Epithelial cell of prostate (primary cell): Measurements from ENCODE around the gene RPL38.

Source experiments
- DNase-seq: peaks from one replicate; pipeline ENCODE4 v3.0.0-alpha.2; 2011; ENCODE audit warnings: low read depth, low spot score
- H3K27ac ChIP-seq: fragments of 450-650 bp; 2 replicates; pipeline ENCODE4 v1.5.1; 2017; ENCODE audit warnings: mild to moderate bottlenecking

RPL38 gene

DNA sequence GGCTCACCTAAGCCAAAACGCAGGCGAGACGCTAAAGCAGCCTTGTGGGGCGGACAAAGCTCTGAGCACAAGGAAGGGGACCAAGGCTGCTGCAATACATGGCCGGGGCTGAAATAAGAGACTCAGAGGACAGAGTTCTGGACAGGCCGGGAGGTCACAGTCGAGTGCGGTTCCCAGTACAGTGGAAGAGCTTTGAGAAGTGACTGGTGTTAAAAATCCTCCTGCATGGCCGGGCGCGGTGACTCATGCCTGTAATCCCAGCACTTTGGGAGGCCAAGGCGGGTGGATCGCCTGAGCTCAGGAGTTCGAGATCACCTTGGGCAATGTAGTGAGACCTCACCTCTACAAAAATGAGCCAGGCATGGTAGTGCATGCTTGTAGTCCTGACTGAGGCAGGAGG lies 20.4 kb downstream of the RPL38 start:
- no peak for DNase-seq
- no peak overlapping the region for H3K27ac ChIP-seq

DNA sequence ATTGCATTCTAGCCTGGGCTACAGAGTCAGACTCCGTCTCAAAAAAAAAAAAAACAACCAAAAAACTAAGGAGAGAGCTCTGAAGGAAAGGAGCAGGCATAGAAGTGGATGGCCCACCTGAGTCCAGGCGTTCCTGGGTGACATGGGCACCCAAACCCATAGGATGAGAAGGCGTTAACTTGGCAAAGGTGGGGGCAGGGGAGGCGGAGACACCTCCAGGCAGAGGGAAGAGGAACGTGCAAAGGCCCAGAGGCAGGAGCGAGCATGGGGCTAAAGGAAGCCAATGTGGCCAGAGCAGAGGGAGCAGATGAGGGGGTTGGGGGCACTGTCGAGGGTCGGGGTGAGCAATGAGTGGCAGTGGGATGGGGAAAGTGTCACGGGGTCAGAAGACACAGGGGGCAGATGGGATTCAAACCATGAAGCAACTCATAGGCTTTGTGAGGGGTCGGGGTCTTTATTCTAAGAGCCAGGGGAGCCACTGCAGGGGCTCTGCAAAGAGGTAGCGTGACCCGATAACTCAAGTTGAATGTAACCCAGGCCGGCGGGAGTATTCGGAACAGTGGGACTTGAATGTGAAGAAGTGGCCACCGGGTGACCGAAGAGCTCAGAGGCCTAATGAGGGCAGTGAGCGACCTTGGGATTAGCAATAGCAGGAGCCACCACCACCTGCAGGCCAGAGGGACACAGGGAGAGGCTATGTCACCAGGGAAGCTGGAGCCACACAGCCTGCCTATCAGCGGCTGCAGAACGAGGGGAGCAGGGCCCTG lies 21.7 kb downstream of the RPL38 start:
- no peak overlapping the region for H3K27ac ChIP-seq
- no peak for DNase-seq

DNA sequence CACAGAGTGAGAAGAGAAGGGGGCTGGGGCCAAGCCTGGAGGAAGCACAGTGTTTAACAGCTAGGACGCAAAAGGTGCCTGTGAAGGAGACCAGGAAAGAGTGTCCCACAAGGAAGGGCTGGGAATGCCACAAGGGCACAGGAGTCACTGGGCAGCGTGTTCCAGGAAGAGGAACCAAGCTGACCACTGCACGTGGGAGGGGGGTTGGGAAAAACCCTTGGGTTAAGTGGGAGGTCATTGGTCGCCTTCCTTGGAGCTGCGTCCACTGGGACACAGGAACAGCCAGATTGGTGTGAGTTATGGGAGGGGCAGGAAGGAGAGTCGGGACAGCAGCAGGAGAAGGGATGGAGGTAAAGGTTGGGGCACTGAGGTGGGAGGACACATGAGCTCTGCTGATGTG lies 22.8 kb downstream of the RPL38 start:
- no peak overlapping the region for H3K27ac ChIP-seq
- no peak for DNase-seq

DNA sequence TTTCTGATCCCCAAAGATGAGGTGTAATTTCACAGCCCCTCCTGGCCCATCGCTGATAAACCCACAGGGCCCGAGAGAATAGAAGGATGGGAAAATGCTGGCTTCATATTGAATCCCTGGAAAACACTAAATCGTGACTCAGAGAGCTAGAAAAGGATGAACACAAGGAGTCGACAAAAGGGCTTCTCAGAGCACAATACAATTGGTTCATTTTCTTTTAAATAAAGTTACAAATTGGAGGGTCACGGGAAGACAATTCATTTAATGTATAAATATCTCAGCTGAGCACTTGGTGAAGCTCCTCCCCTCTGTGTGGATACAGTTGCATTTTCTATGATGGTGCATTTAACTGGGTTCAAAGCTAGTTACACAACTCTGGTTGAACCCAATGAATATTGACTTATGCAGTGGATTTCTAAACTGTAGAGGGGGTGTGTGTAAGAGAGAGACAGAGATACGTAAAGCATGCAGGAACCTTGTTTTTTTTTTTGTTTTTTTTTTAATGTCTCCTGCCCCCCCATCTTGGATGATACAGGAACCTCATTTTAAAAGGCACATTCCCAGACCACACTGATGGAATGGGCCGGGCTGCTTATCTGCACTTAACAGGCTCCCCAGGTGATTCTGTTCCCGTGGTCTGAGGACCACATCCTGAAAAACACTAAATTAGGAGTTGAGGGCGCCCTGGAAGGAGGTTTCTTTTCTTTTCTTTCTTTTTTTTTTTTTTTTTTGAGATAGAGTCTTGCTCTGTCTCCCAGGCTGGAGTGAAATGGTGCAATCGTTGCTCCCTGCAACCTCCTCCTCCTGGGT lies 24.0 kb downstream of the RPL38 start:
- H3K27ac ChIP-seq, result no peak overlapping the region
- no peak for DNase-seq

DNA sequence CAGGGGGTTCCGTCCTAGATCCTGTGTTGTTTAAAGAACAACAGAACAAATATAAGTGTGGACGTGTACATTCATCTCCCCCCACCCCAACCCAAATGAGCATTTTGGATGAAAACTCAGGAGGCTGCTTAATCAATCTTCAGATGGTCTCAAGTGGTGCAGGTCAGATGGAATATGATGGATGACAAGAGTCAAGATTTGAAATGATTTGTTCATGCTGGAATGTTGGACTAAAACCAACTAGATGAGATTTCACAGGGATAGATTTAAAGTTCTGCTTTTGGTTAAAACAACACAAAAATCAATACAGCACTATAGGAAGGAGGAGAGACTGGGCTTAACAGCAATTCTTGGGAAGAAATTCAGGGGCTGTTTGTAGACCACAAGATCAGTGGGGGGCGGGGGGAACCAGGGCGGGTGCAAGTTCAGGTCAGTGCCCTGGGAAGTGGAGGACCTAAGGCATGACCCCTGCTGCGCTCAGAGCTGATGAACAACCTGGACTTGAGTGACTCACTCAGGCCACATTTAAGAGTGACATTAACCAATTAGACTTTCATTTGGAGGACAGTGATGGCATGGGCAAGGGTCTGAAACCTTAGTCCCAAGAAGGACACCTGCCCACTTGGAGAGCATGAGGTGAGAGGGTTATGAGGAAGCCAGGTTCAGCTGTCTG lies 25.0 kb downstream of the RPL38 start:
- H3K27ac ChIP-seq, result no peak overlapping the region
- no peak for DNase-seq

DNA sequence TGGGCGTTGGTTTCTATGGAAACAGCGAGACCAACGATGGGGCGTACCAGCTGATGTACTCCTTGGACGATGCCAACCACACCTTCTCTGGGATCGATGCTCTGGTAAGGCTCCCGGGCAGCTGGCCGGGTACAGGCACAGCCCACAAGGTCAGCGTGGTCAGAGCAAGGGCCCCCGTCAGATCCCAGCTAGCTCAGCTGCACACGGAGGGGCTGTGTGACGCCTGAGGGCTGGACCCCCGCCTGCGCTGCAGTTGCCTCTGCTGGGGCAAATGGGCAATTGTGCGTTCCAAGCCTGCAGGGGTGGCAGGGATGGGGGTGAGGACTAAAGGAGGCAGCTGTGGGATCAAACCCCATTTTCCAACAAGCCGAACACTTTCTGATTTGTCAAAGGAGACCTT lies 27.4 kb downstream of the RPL38 start:
- DNase-seq, result no peak
- H3K27ac ChIP-seq, result no peak overlapping the region

DNA sequence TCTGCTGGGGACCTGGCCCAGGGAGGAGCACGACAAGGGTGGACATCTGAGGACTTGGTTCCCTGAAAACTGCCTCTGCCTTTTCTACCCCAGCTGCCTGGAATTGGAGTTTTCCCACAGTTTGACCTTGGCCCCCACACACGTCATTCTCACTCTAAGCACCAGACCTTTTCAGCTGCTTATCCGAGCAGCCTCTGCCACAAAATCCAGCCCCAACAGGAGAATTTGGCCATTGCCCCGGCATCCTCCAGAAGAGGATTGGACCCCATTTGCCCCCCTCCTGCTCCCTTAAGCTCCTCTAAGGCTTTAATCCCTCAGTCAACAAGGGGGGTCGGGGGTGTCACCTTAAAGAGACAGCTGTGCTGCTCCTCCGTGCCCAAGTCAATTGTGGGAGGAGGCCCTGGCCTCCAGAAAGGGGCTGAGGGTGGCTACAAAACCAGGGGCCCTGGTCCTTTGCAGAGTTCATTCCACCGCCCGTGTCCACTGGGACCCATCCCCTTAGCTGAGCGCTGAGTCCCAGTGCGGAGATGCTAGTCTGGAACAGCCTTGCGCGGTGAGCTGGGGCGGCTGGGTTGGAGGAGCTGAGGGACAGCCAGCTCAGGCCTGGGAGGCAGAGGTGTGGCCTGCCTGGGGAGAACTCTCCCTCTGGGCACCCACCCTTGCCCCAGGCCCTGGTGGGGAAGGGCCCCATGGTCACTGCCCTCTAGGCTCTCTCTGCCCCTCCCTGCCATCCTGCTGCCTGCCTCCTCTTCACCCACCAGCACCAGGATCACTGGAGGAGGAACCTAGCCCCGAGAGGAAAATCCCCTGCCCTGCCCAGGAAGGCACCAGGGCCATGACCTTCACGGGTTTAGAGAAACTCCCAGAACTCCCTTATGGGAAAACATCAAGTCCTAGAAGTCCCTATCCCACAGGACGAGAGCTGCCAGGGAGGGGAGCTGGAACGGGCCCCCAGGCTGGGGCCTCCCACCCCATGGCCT lies 28.7 kb downstream of the RPL38 start:
- no peak overlapping the region for H3K27ac ChIP-seq
- no peak for DNase-seq

DNA sequence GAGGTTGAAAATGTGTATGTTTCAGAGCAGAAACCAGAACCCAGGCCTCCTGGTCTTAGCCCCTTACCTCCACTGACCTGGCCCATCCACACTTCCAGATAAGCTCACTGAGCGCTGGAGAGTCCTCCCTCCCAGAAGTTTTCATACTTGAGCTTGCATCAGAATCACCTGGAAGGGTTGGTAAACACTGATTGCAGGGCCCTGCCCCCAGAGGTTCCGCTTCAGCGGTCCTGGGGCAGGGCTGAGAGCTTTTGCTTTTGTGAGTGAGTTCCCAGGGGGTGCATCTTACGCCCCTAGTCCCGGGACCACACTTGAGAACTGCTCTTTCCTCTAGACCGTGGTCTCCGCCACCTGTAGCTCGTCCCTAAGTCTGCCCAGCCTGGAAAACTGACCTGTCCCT lies 30.5 kb downstream of the RPL38 start:
- no peak overlapping the region for H3K27ac ChIP-seq
- no peak for DNase-seq

DNA sequence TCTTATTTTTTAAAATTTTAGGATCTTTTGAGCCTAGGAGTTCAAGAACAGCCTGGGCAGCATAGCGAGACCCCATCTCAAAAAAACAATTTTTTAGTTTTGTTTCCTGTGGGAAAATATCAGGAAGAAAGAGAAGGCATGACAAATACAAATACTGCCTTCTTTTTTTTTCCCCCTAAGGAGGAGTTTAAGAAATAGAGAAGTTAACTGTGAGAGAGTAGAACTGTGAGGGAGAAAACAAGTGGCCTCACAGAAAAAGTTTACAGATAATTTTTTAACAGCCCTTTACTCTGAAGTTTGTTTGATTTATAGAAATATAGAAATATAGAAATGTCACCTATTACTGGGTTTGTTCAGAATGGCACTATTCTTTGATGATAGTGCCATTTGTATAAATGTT lies 31.0 kb downstream of the RPL38 start:
- no peak overlapping the region for H3K27ac ChIP-seq

DNA sequence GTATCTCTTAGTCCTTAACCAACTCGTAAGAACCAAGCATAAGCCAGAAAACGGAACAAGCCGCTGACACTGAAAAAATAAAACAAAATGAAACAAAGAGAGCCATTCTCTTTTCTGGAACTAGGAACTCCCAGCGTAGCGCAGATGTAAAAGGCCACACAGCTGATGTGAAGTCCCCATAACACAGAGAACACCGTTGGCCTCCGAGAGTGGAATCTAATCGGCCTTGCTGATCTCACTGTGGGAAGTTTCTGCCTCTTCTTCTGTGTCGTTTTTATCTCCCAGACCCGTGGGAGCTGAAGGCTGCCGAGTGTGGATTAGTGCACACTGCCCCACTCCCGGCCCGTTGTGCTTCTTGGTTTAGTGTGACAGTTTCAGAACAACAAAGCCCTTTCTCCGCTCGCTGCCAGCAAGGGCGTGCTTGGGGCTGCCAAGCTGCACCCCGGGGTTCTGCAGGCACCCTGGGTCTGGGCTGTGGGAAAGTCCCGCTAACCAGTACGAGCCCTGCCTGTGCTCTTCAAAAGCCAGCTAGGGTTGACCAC lies 31.6 kb downstream of the RPL38 start:
- DNase-seq, result no peak
- H3K27ac ChIP-seq, result no peak overlapping the region

More for the DNA sequence above, 31.0 kb downstream of the RPL38 start:
- DNase-seq, result no peak

DNA sequence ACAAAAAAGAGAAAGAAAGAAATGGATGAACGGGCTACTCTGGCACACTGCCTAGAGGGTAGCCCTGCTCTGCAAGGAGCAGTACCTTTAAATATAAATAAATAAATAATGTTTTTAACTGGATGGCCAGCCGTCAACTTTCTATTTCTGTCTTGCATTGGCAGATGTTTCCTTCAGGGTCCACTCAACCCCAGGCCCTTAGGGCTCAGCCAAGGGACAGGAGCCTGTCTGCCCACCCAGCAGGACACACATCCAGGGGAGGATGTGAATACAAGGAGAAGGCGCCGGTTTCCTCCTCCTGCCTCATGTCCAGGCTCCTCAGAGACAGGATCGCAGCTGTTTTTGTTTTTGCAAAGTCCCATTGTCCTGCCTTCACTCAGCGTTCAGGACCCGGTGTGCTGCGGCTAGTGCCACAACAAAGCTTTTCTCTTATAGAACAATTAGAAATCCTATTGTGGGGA lies 32.5 kb downstream of the RPL38 start:
- DNase-seq, result no peak
- no peak overlapping the region for H3K27ac ChIP-seq

DNA sequence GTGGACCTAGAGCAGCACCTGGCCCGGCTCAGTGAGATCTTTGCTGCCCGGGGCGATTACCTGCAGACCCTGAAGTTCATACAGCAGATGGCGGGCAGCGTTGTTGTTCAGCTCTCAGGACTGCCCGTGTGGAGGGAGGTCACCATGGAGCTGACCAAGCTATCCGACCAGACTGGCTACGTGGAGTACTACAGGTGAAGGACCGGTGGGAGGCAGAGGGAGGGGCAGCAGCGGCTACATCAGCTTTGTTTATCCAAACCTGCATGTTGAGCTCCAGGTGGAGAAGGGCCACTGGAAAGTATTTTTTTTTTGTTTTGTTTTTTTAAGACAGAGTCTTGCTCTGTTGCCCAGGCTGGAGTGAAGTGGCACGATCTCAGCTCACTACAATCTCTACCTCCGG lies 33.8 kb downstream of the RPL38 start:
- H3K27ac ChIP-seq, result no peak overlapping the region
- no peak for DNase-seq

DNA sequence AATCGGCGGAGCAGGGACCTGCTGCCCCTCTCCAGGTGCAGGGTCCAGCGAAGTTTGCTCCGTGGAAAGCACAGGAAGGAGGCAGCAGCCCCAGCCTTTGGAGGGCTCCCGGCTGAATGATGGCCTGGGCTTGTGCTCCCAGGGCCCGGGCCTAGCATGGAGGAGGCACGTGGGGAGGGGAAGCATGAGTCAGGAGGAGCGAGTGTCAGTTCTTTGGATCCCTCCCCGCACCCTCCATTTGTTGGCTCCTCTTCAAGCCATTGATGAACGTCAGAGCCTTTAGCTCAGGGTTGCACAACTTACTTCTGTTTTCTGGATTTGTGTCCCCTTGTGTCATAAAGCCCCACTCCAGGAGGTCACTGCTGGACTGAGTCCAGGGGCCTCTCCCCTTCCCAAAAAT lies 35.7 kb downstream of the RPL38 start:
- no peak for DNase-seq
- H3K27ac ChIP-seq, result no peak overlapping the region

DNA sequence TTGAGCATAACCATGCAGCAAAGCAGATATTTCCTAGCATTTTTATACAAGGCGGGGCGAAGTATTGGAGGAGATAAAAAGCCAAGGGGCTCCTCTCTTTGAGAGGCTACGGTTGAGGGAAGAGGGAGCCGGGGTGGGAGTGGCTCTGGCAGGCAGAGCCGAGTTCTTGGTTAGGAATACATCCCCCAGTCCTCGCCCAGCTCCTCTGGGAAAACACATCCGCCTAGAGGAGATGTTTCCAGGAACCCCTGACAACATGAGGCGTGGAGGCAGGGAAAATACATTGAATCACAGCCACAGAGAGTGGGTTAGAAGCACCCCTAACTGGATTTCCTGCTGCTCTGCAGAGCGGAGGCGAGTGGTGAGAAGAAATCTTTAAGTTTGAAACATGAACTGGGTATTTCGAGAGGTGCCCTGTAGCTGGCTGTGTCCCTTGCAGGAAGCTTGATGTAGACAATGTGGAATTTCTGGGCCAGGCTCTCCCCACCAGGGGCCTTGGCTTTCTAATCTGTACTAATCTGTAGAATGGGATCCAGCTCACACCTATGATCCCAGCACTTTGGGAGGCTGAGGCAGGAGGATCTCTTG lies 37.2 kb downstream of the RPL38 start:
- no peak overlapping the region for H3K27ac ChIP-seq

DNA sequence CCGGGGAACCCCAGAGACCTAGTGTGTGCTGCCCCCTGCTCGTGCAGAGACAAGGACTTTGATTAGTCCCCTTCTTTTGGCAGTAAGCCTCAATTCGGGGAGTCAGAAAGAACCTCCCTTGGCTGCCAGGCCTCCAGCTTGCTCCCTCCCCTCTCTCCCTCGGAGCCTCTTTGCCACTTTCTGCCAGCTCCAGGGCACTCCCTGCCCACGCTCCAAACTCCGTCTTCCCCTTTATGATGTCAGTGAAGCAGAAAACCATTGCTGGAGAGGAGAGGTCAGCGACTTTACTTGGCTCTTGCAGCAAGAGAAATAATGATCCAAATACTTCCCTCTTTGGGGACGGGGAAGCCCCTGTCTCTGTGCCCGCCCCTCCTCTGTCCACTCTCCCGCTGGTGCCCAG lies 38.0 kb downstream of the RPL38 start:
- no peak for DNase-seq
- no peak overlapping the region for H3K27ac ChIP-seq

More for the DNA sequence above, 37.2 kb downstream of the RPL38 start:
- no peak for DNase-seq

DNA sequence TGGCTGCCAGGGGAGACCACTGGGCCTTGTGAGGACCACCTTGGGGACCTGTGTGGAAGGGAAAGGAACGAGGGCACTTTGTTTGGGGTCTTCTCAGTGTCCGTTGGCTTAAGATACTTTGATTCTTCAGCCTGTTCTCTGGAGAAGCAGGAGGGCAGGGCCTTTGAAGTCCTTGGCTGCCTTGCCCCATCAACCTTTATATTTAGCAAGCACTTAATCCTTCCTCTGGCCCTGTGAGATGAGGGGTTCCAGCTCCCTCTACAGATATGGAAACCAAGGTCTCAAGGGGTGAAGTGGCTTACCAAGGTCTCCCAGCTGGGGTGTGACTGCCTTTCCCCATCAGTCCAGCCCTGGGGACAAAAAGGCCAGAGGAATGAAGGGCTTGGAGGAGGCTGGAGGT lies 38.4 kb downstream of the RPL38 start:
- DNase-seq, result no peak
- no peak overlapping the region for H3K27ac ChIP-seq

DNA sequence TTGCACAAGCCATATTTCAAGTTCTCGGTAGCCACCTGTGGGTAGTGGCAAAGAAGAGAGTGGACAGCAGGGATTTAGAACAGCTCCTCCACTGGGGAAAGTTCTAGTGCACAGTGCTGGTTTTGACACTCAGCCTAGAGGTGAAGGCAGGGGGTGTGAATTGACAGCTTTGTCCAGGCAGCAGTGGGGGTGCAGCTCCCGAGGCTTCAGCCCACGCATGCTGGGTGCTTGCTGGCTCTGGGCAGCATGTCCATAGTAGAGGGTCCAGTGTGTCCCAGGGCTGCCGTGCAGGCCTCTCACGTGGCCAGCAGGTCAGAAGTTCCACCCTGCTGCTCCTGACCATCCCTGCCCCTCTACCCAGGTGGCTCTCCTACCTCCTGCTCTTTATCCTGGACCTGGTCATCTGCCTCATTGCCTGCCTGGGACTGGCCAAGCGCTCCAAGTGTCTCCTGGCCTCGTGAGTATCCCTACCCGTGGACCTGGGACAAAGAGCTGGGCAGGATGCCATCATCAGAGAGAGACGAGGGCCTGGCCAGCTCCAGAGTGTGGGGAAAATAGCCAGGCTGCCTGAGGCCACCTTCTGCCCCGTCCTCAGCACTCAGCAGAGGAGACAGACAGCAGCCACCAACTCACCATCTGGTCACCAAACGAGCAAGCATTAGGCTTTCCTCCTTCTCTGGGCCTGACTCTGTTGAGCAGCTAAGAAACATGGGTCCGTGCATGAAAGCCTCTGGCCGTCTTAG lies 39.7 kb downstream of the RPL38 start:
- no peak overlapping the region for H3K27ac ChIP-seq
- no peak for DNase-seq

DNA sequence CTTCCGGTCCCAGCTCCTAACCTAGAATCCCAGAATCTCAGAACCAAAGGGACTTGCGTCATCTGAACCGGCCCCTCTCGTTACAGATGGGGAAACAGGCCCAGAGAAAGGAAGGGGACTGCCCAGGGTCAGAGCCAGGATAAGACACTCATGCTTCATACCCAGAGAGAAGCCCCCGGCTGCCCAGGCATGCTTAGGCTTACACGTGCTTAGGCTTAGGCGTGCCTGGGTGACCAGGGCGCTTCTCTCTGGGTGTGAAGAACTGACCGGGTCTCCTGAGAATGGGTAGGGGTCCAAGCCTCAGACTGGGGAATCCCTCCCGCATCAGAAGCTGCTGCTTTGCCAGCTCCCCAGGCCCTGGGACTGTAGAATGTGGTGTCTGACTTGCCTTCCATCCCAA lies 40.6 kb downstream of the RPL38 start:
- no peak overlapping the region for H3K27ac ChIP-seq
- DNase-seq, result no peak

DNA sequence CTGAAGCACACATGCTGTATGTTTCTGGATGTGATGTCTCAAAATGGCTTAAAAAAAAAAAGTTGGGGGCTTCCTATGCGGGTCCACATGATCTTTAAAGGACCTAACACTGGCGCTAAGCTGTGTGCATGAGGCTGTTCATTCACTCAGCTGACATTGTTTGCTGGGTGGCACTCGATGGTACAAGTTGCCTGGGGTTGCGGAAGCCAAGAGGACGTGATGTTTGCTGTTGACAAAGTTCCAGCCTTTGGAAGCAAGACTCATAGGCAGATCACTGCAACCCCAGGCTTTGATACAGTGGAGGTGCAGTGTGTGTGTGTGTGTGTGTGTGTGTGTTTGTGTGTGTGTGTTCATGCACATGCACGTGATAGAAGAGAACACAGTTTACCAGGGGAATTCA lies 41.1 kb downstream of the RPL38 start:
- H3K27ac ChIP-seq, result no peak overlapping the region
- no peak for DNase-seq
